Prostate gland (tissue), 2 donors: ENCODE data around the gene TBCK.

Source experiments
- CTCF ChIP-seq, 4 experiments: fragments of 200-600 bp in 2 of 4; fragments of 450-650 bp in 2 of 4; sonication (generic) in 2 of 4; IDR thresholded peaks; 1 replicate in 3 of 4; 2 replicates in 1 of 4; pipeline ENCODE4 v1.5.1; 2016 to 2019; ENCODE audit warnings: antibody characterized with exemption in 4 of 4, mild to moderate bottlenecking in 2 of 4, moderate library complexity in 2 of 4
- POLR2A ChIP-seq: fragments of 450-650 bp; IDR thresholded peaks from one replicate; pipeline ENCODE4 v1.6.1; 2016; ENCODE audit warnings: antibody characterized with exemption, mild to moderate bottlenecking

GRCh38 chr4:106036334-106036733 lies 279.7 kb downstream of the TBCK start:
- TF ChIP-seq CTCF (IDR thresholded peaks at IDR 0.05) (no peak), POLR2A (no peak)
